ENCODE results near the gene KCNMA1.

Gene KCNMA1

DNA sequence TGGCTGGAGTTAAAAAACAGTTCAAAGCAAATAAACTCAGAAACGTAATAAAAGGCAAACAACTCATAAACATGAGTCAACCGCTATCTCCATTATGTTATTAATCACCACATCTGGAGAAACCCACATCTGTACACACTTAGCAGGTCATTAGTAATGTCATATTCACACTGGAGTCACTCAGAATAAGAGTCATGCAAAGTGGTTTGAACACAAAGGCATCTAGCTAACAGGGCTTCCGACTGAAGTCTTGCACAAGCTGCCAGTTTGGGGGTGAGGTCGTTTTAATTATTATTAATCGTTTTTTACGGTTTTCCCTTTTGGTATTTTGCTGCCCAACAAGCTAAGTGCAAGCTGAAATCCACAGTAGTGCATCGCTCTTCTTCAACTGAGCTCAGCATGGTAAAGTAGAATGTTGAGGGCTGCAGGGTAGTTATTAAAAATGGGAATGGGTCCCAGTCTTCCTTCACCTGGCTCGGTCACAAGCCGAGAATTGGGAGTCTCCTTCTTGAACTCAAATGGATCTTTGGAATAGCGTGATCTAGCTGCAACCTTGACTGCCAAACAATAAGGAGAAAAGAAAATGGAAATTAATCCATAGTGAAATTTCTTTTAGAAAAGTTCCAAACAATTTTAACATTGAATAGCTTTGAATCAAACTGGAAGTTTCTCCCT is 663.5 kb downstream of the KCNMA1 start:
- H3K36me3 ChIP-seq (ENCODE audit: control insufficient read depth, insufficient read depth, low read length) = no peaks in the 10 kb centered on the region
- DNase-seq (ENCODE audit: extremely low read depth, insufficient read length) = no peak
- no peak for TF ChIP-seq CTCF (IDR thresholded peaks at IDR 0.05; ENCODE audit: insufficient read depth, low read length, poor library complexity, severe bottlenecking)
- no peaks in the 10 kb centered on the region; the same call in 1 of the 2 replicates for H3K27me3 ChIP-seq (replicated peaks; ENCODE audit: control insufficient read depth, insufficient read depth, low read length)
- H3K4me3 ChIP-seq (replicated peaks; ENCODE audit: low read depth, low read length) = no peak overlapping the region

DNA sequence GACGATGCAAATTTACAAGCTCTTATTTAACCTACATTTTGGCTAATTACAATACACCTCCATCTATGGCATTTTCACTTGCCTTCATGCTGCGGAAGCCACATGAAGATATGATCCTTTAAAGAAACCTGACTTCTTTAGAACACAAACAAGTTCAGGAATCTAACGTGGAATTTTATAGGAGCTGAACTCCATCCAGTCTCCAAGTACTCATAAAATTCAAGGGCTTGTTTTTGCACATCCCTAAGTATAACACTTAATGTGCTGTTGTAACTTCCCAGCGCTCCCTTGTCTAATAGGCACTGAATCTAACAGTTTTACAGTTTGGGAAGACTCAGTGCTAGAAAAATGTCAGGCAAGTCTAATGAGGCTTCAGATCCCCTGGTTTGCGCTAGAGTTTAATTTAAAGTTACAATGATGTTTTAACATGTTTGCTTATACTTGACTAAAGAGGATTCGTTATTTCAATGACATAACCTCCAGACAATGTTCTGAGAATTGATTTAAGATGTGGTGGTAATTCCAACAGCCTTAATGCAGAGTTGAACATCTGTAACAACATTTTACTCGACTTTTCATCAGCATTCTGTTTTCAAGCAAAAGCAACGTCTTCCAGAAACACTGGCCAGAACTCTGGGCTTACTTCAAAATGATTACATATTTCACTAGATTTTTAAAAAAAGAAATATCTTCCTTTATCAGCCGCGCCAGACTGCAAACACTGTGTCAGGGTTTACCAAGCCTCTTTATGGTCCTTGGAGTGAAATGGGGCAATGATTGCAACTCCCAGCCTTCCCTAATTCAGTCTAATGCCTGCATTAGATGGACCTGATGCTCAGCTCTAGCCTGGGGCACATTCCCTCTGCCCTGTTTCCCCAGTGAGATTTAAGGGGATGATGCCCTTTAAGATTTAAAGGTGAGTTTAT is 664.3 kb downstream of the KCNMA1 start:
- no peak for TF ChIP-seq CTCF (IDR thresholded peaks at IDR 0.05; ENCODE audit: insufficient read depth, low read length, poor library complexity, severe bottlenecking)
- H3K36me3 ChIP-seq (ENCODE audit: control insufficient read depth, insufficient read depth, low read length) = no peaks in the 10 kb centered on the region
- DNase-seq (ENCODE audit: extremely low read depth, insufficient read length) = no peak
- no peak overlapping the region for H3K4me3 ChIP-seq (replicated peaks; ENCODE audit: low read depth, low read length)
- no peaks in the 10 kb centered on the region; the same call in 1 of the 2 replicates for H3K27me3 ChIP-seq (replicated peaks; ENCODE audit: control insufficient read depth, insufficient read depth, low read length)

- TF ChIP-seq CTCF (IDR thresholded peaks at IDR 0.05; ENCODE audit: insufficient read depth, low read length, poor library complexity, severe bottlenecking) = no peak
- Histone ChIP-seq H3K36me3 (ENCODE audit: control insufficient read depth, insufficient read depth, low read length) (no peaks in the 10 kb centered on the region), H3K27me3 (replicated peaks; ENCODE audit: control insufficient read depth, insufficient read depth, low read length) (no peaks in the 10 kb centered on the region; the same call in 1 of the 2 replicates), H3K4me3 (replicated peaks; ENCODE audit: low read depth, low read length) (no peak overlapping the region)
- no peak for DNase-seq (ENCODE audit: extremely low read depth, insufficient read length)
These were observed 665.1 kb downstream of the KCNMA1 start for GRCh38 chr10:76972541-76972940.

DNA sequence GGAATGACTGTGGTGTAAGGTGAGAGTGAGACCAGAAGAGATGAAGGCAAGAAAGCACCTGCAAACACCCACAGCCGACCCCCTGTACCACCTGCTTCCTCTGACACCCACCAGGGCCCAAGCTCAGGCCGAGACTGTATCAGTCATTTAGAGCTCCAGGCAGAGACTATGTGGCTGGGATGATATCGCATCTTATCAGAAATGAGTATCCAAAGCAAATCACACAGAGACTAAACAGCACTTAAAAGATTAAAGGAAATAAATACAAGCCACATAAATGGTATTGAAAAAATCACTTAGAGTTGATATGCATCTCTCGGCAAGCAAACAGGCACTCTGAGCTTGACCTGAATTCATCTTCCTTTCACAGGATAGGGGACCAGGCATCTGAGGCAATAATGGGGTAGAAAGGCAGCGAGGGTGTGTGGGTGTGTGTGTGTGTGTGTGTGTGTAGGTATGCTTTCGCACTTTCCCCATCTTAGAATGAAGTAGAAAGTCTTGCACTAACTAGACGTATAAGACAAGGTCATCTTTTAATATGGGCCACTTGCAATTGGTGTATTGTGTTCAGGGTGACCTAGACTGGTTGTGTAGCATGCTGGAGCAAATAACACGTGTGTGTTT is 665.9 kb downstream of the KCNMA1 start:
- H3K27me3 ChIP-seq (replicated peaks; ENCODE audit: control insufficient read depth, insufficient read depth, low read length) = no peaks in the 10 kb centered on the region; the same call in 1 of the 2 replicates
- no peaks in the 10 kb centered on the region for H3K36me3 ChIP-seq (ENCODE audit: control insufficient read depth, insufficient read depth, low read length)
- TF ChIP-seq CTCF (IDR thresholded peaks at IDR 0.05; ENCODE audit: insufficient read depth, low read length, poor library complexity, severe bottlenecking) = no peak
- no peak for DNase-seq (ENCODE audit: extremely low read depth, insufficient read length)
- H3K4me3 ChIP-seq (replicated peaks; ENCODE audit: low read depth, low read length) = no peak overlapping the region

DNA sequence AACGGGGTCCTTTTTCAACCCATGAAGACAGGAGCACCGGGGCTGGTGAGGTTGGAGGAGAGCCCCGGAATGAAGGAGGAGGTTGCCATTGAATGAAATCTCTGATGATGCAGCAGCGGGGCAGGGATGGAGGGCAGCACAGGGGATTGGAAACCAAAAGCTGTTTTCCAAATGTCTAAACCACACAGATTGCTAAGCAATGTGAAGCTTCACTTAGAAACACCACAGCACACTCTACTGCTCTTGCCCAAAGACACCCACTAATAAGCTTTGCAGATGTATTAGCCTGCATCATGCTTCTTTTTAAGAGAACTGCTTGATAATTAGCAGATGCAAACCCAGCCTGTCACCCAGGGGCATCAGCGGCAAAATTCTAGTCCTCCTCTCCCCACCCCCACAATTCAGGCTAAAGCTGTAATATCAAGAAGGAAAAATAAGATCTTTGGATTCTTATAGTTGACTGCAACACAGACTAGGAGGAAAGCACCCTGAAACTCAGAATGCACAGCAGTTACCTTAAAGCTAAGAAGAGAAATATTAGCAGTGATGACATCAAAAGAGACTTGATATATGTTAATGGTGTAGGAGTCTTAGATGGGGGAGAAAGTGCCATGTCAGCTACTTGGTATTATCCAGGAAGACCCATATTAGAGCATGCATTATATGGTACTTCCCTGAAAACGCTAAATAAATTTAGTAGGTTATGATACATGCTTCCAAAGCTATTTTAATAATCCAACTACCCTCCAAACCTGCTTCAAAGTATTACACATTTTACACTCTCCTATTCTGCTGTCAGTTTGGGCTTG is 666.7 kb downstream of the KCNMA1 start:
- DNase-seq (ENCODE audit: extremely low read depth, insufficient read length) = no peak
- TF ChIP-seq CTCF (IDR thresholded peaks at IDR 0.05; ENCODE audit: insufficient read depth, low read length, poor library complexity, severe bottlenecking) = no peak
- no peaks in the 10 kb centered on the region for H3K36me3 ChIP-seq (ENCODE audit: control insufficient read depth, insufficient read depth, low read length)
- H3K4me3 ChIP-seq (replicated peaks; ENCODE audit: low read depth, low read length) = no peak overlapping the region
- no peaks in the 10 kb centered on the region; the same call in 1 of the 2 replicates for H3K27me3 ChIP-seq (replicated peaks; ENCODE audit: control insufficient read depth, insufficient read depth, low read length)
